Measurements from ENCODE around the gene IGSF11.

GRCh38 chr3:118991775-118992174, 42.9 kb downstream of the IGSF11 start:
- TF ChIP-seq, protein P1, sequence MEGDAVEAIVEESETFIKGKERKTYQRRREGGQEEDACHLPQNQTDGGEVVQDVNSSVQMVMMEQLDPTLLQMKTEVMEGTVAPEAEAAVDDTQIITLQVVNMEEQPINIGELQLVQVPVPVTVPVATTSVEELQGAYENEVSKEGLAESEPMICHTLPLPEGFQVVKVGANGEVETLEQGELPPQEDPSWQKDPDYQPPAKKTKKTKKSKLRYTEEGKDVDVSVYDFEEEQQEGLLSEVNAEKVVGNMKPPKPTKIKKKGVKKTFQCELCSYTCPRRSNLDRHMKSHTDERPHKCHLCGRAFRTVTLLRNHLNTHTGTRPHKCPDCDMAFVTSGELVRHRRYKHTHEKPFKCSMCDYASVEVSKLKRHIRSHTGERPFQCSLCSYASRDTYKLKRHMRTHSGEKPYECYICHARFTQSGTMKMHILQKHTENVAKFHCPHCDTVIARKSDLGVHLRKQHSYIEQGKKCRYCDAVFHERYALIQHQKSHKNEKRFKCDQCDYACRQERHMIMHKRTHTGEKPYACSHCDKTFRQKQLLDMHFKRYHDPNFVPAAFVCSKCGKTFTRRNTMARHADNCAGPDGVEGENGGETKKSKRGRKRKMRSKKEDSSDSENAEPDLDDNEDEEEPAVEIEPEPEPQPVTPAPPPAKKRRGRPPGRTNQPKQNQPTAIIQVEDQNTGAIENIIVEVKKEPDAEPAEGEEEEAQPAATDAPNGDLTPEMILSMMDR (IDR thresholded peaks at IDR 0.05 in 4 of 5, conservative IDR thresholded peaks at IDR 0.05 in 1 of 5) = no peak
- TF ChIP-seq POLR2A (IDR thresholded peaks at IDR 0.05) = no peak
